CD4-positive, alpha-beta T cell treated with Interleukin-10 for 1 hour (primary cell): ENCODE data around the gene CARMIL1.
A peak's percentile ranks its signal among the peaks of the same experiment; 100 is the strongest.

Experiments used
- DNase-seq: peaks from one replicate; pipeline ENCODE4 v3.0.0-alpha.2; 2020

The CARMIL1 gene

DNA sequence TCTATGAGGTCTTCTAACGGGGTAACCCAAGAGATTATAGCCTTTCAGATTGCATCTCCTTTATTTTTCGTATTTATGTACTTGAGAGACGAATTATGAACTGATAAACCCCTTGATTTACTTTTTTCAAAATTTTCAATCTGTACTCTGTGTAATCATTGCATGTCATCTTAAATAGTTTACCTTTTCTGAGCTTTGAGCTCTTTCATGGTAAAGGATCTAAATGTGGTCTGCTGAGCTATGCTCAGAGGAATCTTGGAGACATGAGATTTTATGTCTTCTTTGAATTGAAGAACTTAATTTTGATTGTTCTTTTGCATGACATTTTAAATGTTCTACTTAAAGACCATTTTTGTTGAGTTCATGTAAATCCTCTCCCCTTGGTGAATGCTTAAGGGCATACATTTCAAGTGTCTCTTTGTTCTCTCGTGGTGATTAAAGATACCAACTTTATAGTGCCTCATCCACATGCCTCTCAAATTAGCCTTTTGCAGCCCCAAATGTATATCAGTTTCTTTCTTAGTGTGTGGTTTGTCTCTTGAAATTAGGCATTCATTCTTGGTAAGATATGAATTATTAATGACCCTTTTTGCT, 256.6 kb downstream of the CARMIL1 start:
- DNase-seq: no peak

DNA sequence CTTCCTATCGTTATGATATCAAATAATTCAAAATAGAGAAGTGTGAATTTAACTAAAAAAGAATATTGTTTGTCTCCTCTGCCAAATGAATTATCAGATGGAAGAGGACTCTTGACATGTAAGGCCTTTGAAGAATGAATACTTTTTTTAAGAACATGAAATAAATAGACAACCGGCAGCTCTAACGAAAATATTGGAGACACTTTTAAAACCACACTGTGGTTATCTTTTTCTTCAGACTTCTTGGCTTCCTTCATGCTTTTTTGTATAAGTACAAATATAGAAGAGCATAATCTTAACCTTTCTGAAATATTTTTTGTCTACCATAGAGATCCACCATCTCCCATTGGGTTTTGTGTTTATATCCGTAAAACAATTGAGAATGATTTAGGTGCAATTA, 257.6 kb downstream of the CARMIL1 start:
- no peak for DNase-seq

DNA sequence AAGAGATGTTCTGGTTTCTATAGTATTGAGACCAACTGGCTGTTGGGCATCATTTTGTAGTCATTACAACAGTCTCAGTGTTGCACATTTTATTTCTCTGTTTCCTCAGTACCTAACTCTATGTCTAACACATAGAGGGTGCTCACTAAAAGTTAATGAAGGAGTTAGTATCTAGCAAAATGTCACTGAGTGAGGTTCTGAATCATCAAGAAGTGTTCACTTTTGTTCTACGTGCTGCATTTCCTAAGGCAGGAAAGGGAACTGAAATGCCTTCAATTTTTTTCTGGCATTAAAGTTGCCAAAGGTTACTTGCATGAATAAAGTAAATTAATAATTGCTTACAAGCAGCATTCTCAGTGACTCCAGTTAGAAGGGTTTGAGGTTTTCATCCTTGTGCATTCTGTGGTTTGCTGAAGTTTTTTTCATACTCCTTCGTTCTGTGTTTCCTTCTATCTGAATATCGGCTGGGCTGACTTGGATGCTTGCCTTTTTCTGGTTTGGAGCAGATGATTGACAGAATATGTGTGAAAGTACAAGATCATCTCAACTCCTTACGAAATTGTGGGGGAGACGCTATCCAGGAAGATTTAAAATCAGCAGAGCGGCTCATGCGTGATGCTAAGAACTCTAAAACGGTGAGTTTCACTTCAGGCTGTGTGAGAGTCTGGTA, 258.3 kb downstream of the CARMIL1 start:
- DNase-seq: no peak

DNA sequence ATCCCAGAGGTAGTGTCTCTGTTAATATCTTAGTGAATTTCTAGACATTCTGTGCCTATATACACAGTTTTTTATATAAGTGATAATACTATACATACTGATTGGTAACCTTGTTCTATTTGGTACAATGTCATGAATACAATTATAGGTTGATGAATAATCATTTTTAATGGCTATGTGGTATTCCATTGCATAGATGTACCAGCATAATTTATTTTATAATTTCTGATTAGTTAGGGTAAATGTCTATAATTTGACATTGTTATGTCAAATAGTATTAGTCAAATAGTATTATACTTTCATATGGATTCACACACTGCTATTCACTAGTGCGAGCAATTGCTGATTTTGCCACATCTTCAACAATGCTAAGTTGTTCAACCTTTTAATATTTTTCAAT, 262.1 kb downstream of the CARMIL1 start:
- no peak for DNase-seq

DNA sequence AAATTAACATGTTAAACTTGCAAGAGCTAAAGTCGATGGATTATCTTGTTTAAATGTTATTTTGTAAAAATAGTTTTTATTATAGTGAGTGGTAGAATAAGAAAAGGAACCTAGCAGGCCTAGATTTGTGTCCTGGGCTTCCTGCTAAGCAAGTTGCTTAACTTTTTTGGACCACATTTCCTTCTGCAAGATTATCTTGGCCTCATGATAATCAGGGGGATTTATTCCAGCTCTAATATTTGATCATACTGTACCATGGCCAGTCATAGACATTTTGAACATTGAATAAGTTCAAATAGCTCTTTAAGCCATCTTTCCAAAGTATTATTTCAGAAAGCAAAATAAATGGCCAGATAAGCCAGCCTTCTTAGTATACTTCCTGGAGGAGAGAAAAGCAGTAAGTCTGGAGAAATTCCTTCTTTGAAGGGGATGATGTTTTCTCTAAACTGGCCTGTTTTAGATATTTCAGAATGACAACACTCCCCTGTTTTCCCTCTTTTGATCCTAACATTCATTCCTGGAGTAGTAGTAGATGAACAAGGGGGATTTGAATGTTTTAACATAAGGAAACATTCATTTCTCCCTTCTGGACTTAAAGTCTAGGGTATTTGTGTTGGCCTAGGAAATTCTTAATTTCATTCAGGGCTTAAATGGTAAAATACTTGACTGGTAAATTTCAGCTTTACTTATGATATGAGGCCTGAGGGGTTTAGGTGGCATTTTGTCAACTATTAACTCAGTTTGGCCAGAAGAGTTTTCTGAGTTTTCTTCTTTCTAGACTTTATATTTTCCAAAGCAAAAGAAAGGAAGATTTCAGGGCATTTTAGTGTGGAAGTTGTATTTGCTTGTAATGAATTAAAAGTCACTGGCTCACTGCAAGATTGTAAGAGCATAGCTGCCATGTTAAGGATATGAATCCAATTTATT, 264.1 kb downstream of the CARMIL1 start:
- no peak for DNase-seq

DNA sequence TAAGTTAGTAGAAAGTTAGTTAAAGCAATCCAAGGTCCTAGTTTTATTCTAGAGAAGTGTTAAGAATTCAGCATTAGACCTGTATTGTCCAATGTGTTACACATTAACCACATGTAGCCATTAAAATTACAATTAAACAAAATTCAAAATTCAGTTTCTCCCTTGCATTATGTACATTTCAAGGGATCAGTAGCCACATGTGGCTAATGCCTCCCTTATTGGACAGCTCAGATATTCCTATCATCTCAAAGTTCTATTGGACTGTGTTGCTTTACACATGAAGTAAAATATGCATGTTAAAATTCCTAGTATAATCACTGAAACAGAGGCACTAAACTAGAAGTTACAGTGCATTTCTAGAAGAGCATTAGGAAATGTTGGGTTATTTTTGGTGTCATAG, 265.7 kb downstream of the CARMIL1 start:
- no peak for DNase-seq

DNA sequence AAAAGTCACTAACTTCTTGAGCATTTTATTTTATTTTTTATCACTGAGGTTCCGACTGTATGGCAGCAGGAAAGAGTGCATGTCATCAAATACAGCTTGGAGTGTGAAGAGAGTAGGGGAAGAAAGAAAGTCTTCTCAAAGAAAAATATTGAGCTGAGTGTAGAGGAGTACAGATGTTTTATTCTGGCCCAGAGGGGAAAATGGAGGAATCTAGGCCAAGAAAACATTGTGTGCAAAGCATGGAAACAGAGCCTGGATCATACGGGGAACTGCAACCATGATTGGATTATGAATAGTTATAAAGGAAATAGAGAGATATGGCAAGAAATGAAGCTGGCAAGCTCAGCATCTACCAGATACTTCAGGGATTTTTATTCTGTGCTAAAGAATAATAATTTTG, 268.6 kb downstream of the CARMIL1 start:
- DNase-seq: no peak

DNA sequence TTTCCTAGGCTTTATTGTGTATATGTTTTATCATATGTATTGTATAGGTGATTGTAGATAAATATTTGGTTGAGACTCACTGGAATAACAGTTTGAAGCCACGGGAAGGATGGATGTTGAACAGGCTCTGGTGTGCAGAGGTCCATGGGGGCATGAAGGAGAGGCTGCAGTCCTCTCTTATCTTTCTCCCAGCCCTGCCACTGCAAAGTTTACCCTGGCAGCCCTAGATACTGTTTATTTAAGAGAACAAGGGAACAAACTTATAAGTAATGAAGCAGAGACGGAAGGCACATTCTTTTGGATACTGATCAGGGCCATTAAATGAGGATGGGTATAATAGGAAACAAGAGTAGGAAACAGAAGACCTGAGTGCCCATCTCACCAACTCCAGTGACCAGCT, 269.3 kb downstream of the CARMIL1 start:
- DNase-seq: no peak

DNA sequence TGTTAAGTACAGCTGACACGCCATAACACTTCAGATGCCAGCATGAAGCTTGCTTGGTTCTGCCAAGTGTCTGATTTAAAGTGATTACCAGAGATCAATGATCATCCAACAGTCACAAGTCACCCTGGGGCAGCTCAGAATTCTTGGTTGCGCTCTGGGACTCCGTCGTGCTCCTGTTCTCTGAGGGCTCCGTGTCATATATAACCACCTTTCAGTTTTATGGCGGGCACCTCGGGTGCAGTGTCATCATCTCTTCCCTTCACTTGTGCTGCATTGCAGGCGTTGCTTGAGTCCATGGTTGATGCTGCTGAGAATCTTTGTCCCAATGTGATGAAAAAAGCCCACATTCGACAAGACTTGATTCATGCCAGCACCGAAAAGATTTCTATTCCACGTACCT, 271.5 kb downstream of the CARMIL1 start:
- DNase-seq: no peak

DNA sequence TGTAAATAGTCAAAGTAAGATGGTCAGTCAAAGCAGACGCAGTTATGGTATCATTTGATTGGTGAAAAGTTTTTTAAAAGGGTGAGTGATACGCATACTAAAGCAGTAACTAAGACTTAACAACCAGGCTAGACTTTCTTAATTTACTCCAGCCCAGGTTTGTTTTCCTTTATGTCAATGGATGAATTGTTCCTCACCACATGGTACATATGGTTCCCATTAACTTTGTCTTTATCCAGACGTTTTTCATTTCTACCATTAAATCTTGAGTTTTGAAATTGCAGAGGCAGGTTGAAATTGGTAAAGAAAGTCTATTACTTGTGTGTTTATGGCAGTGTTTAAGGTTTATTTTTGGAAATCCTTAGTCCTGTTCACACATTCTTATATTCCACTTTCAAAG, 274.3 kb downstream of the CARMIL1 start:
- no peak for DNase-seq

DNA sequence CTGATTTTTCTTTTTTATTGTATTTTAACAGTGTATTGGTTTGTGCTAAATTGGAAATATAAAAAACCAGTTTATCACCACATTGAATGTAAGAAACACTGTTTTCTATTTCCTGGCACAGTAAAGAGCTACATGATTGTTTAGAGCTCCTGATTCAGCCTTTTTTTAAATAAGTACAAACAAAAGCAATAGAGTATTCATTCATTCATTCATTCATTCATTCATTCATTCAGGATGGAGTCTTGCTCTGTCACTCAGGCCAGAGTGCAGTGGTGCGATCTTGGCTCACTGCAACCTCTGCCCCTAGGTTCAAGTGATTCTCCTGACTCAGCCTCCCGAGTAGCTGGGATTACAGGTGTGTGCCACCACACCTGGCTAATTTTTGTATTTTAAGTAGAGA, 276.0 kb downstream of the CARMIL1 start:
- no peak for DNase-seq

DNA sequence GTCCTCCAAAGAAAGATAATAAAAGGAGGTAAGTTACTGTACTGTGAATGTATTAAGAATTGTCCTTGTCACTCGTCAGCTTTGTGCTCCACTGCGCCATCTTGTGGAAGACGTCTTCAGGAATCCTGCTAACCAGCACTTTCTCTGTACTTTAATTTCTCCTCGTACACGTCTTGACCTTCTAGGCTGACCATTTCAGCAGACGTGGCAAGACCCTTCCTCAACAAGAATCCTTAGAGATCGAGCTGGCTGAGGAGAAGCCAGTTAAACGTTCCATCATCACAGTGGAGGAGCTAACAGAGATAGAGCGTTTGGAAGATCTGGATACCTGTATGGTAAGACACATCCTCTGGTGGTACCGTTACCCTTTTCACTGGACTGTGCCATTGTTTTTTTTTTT, 277.3 kb downstream of the CARMIL1 start:
- DNase-seq: peak; percentile 69

DNA sequence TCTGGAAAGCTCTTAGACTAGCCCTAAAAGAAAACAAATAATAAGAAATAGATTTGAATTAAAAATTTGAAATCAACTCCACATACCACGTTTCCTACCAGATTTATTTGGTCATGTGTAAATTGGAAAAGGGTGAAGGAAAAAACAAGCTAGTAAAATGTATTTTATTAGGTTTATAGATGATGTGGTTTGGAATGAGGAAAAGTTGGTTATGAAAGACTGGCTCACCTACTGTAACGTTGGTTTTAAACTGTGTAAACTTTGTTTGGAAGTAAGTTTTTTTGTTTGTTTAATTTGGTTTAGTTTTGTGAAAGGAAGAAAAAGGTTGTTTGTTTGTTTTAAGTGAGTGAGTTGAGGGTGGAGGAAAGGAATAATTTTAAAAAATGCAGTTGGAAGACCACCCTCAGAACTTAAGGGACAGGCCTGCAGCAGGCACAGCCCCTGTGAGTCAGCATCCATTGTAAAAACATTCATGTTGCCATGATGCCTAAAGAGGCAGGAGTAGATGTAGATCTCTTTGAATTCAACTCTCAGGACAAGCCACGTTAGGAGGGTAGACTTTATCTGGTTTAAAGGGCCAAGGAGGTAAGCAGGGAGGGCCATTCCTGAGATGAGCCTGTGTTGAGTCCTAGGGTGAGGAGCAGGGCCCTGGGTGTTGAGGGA, 279.1 kb downstream of the CARMIL1 start:
- DNase-seq: no peak

DNA sequence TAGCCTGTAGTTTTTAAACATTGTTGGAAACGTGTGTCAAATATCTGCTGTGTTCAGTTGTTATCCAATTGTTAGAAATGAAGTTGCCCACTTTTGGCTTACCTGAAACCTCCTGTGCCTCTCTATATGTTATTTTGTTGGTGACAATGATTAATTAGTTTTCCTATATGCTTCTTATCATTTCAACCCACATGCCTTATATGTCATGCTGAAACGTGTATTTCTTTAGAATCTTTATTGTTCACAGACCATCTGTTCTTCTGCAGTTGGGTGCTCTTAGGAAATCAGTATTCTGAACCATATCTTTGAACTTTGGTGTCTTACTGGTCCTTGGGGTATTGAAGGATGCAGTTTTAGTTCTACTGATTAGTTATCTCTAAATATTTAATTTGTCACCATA, 281.7 kb downstream of the CARMIL1 start:
- DNase-seq: no peak

DNA sequence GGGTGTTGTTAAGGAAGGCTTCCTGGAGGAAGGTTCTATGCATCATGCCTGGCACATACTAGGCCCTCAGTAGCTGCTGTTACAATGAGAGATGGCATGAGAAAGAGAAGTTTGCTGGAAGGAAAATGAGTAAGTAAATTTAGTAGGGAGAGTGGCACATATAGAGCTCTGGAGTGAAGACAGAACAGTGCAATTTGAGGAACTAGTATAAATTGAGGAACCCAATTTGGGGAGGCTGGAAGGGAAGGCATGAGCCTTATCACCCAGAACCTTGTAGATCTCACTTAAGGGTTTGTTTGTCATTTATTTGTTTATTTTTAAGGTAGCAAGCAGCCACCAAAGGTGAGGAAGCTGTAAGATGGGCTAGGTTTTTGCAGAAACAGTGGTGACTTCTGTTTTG, 285.8 kb downstream of the CARMIL1 start:
- no peak for DNase-seq

DNA sequence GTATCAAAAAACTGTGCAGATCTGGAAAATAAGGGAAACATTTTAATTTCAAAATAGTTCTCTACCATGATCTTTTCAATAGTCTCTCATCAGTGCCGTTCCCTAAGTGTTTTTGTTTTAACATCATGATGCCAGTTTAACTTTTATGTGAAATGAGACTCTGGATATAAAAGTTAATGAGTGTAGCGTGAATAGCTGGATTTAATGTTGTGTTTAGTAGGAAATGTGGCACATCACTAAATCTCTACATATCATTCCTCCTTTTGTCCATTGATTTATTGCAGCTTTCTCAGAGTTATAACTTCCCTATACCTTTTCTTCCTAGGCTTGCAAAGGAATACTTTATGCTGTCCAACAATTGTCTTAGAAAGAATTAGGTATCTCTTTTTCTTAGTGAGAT, 291.4 kb downstream of the CARMIL1 start:
- no peak for DNase-seq

DNA sequence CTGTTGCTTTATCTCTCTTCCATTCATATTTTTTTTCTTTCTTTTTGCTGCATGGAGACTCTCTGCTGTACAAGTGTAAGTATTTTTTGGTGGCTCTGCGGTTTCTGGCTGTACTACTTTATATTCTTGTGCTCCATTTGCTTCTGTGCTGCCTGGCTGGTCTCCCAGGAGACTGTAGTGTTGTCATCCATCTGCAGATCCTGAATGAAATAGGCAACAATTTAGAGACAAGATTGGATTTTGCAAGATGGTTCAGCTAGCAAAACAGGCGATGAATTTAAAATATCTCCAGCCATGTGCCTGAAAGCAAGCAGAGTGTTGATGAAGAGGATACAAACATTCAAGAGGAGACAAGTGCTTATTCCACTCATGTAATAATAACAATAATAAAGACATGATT, 297.7 kb downstream of the CARMIL1 start:
- DNase-seq: no peak

DNA sequence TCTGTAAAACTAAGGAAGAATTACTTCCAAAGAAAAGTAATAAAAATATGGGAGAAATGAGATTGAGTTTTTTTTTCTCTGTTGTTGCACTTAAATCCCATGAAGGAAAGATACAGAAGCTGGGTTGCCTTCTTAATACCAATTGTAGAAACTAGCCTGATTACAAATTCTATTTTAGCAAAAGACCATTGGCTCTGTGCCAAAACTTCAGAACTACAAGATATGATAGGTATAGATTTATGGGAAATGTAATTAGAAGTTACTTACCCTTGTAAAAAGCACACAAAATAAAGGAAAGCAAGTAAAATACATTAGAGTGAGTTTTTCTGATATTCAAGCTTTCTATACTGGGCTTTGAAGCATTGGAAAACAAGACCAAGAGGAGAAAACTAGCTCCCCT, 299.4 kb downstream of the CARMIL1 start:
- no peak for DNase-seq

DNA sequence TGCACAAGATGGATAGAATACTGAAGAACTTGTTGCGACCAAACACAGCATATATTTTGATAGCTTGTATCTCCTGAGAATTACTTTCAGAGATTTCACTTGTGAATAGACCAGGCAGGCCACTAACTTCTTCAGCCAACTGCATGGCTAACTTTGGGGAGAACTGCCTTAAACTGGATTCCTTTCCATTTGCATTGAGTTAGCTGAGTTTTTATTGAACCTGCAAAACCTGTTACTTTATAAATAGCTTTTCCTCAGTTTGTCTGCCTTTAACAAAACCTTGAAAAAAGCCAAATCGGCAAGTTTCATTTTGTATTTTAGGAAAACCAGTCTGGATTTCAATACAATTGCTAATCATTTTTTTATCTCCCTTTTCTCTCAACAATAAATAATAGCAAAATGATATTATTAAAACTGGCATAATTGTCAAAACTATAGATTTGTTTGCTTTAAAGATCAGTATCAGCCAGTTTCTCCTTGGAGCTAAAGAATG, 300.3 kb downstream of the CARMIL1 start:
- no peak for DNase-seq

DNA sequence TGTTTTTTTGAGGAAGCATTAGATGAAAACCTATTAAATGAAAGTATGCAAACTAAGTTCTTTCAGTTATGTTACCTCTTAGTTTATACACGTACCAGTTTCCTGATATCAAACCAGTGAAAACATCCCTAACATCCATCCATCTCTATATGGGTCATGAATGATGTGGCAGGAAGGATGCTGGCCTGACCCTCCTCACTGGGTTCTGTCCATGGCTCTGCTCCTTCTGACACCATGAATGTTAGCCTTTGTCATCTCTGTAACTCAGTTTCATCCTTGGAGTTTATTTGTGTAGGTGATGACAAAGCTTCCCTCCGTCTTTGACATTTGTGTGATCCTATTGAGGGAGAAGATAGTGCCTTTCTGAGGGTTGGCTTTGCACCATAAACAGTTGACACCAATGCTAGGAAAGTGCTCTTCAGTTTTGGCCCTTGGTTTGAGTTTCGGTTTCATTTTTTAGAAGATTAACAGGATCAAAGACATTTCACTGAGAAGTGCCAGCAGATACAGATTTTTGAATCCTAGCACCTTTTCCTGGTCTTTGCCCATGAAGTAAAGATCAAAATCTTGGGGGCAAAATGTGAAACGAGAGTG, 300.8 kb downstream of the CARMIL1 start:
- peak; percentile 10 for DNase-seq

DNA sequence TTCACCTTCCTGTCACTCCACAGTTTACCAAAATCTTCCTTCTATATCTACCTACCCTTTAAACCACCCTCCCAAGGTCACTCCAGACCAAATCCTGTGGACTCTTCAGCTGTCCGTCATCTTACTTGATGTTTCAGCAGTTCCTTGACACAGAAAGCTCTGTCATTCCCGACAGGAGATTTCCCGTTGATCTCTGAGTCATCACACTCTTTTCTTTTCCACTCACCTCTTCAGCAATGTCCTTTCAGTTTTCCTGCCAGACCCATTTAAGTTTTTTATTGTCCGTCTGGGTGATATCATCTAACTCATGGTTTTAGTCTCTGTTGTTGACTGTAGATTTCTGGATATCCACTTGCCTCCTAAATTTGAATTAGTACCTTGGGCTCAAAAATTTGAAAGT, 302.9 kb downstream of the CARMIL1 start:
- DNase-seq: no peak

DNA sequence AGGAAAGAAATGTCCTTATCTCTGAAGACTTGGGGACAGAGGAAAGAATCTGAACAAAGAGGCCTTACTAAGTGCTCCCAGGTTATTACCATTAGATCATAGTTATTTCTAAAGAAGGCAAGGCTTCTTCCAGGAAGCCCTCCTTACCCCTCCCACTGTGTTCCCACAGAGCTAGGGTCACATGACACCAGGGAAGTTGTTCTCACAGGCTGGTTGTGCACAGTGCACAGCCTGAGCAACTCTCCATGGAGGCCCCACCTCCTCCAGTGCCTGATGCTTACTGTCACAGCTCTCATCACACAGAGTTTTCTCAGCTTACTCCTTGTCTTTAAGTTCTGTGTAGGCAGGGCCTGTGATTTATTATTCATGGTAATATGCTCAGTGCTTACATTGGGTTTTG, 303.9 kb downstream of the CARMIL1 start:
- no peak for DNase-seq

DNA sequence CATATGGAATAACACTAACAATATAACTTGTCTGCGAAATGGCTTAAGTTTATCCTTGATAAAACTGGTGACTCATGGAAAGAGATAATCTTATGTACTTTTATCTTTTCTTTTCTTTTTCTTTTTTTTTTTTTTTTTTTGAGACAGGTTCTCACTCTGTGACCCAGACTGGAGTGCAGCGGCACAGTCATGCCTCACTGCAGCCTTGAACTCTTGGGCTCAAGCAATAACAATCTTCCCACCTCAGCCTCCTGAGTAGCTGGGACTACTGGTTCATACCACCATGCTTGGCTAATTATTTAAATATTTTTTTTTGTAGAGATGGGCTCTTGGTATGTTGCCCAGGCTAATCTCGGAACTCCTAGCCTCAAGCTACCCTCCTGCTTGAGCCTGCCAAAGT, 304.7 kb downstream of the CARMIL1 start:
- no peak for DNase-seq
